Hematopoietic multipotent progenitor cell treated with erythropoietin and hydrocortisone succinate and interleukin-3 and kit ligand, for 17 days (in vitro differentiated cells): ENCODE measurements around the gene PNMA6E.

ENCODE experiments used
- DNase-seq: peaks from one replicate; pipeline ENCODE4 v3.0.0-alpha.2; 2015; ENCODE audit warnings: low spot score

Gene PNMA6E

GRCh38 chrX:153401133-153401764 lies at the start of gene PNMA6E:
TSS of gene PNMA6E (minus strand) at chrX:153401350. CDS start at chrX:153398849, 2,501 bp downstream.
- DNase-seq, result no peak

GRCh38 chrX:153450949-153451277 lies 49.8 kb upstream of the PNMA6E start:
- no peak for DNase-seq

- DNase-seq, result no peak
These were observed 49.2 kb upstream of the PNMA6E start for GRCh38 chrX:153450114-153450948.

GRCh38 chrX:153449368-153450113 lies 48.4 kb upstream of the PNMA6E start:
- no peak for DNase-seq

GRCh38 chrX:153448556-153449367 lies 47.6 kb upstream of the PNMA6E start:
- no peak for DNase-seq

- no peak for DNase-seq
These were observed 46.4 kb upstream of the PNMA6E start for GRCh38 chrX:153447581-153447960.

- DNase-seq, result no peak
These were observed 45.9 kb upstream of the PNMA6E start for GRCh38 chrX:153446950-153447580.

GRCh38 chrX:153446636-153446936 lies 45.4 kb upstream of the PNMA6E start:
- DNase-seq, result no peak

GRCh38 chrX:153445856-153446635 lies 44.9 kb upstream of the PNMA6E start, which contains the start of gene TREX2:
TSS of gene TREX2 (minus strand) at chrX:153446056. CDS start at chrX:153445430, 626 bp downstream.
- no peak for DNase-seq

GRCh38 chrX:153445106-153445855 lies 44.1 kb upstream of the PNMA6E start:
- no peak for DNase-seq

GRCh38 chrX:153444333-153445011 lies 43.3 kb upstream of the PNMA6E start:
- no peak for DNase-seq

- no peak for DNase-seq
These were observed 42.6 kb upstream of the PNMA6E start for GRCh38 chrX:153443476-153444332.

GRCh38 chrX:153442463-153442862 lies 41.3 kb upstream of the PNMA6E start:
- no peak for DNase-seq

- DNase-seq, result no peak
These were observed 40.8 kb upstream of the PNMA6E start for GRCh38 chrX:153441981-153442380.

- DNase-seq, result no peak
These were observed 40.1 kb upstream of the PNMA6E start for GRCh38 chrX:153441296-153441695.

GRCh38 chrX:153440556-153441135 lies 39.5 kb upstream of the PNMA6E start:
- no peak for DNase-seq

- no peak for DNase-seq
These were observed 38.8 kb upstream of the PNMA6E start for GRCh38 chrX:153439977-153440376.

GRCh38 chrX:153438532-153438931 lies 37.4 kb upstream of the PNMA6E start:
- DNase-seq, result no peak
